Body of pancreas (tissue), 4 donors: ENCODE measurements around the gene IMPDH1. TPM values are rescaled to one million over a fixed set of nuclear protein-coding genes. Genes with fewer than 3 reads are reported as not detected.

ENCODE experiments used
- ATAC-seq: fragments of 150-250 bp; one replicate; pipeline ENCODE4 v1.9.1; 2016
- DNase-seq, 4 donors: peaks; one replicate each; pipeline ENCODE4 v3.0.0-alpha.2; 2019
- H3K27ac ChIP-seq, 4 donors: fragments of 200-600 bp; sonication (generic); 1 replicate in 3 of 4; 2 replicates in 1 of 4; pipeline versions ENCODE4 v1.5.1 to v1.6.1; 2016 to 2019; ENCODE audit warnings: mild to moderate bottlenecking in 1 of 4, mixed read lengths in 1 of 4, moderate library complexity in 1 of 4
- H3K27me3 ChIP-seq, 2 donors: fragments of 200-600 bp; sonication (generic); one replicate each; pipeline ENCODE4 v1.6.0; 2016; ENCODE audit warnings: mild to moderate bottlenecking in 1 of 2
- H3K36me3 ChIP-seq, 2 donors: fragments of 200-600 bp; sonication (generic); replicated peaks in 1 of 2; 2 replicates each; pipeline ENCODE4 v1.5.1; 2016; ENCODE audit warnings: low read depth in 2 of 2; ENCODE audit not compliant: insufficient read depth in 1 of 2
- H3K4me1 ChIP-seq: fragments of 200-600 bp; sonication (generic); one replicate; pipeline ENCODE4 v1.6.0; 2016
- H3K4me3 ChIP-seq, 2 donors: fragments of 200-600 bp; sonication (generic); 1 replicate in 1 of 2; 2 replicates in 1 of 2; pipeline ENCODE4 v1.5.1; 2016 to 2019
- H3K9me3 ChIP-seq, 3 donors: fragments of 200-600 bp; sonication (generic); 1 replicate in 2 of 3; 2 replicates in 1 of 3; pipeline ENCODE4 v1.5.1; 2016
- CTCF ChIP-seq, 7 experiments: fragments of 450-650 bp in 4 of 7; fragments of 200-600 bp in 3 of 7; sonication (generic) in 3 of 7; IDR thresholded peaks; one replicate each; pipeline ENCODE4 v1.5.1; 2016 to 2019; ENCODE audit warnings: antibody characterized with exemption in 7 of 7
- POLR2A ChIP-seq, 3 donors: fragments of 450-650 bp; IDR thresholded peaks; one replicate each; pipeline ENCODE4 v1.6.1; 2016; ENCODE audit warnings: antibody characterized with exemption in 3 of 3, mild to moderate bottlenecking in 2 of 3
- WGBS, 2 donors: methylation state at CpG; one replicate each; pipeline ENCODE4 v1.1.5; 2017; 5-methylcytosine and 5-hydroxymethylcytosine counted together
- intact Hi-C: fragments of 100-400 bp; cut with DNase I; formaldehyde crosslinking; loops from one replicate; pipeline ENCODE4 v1.15.1; 2023
- total RNA-seq, 2 donors: library from RNA; depleted of rRNA; stranded (reverse); fragments of >200 nt; gene quantifications; one replicate each; pipeline ENCODE4 v1.1.0, GENCODE V29; 2016

Gene IMPDH1
- total RNA-seq, 2 donors from 2014 or later: 23.9 to 46.1 TPM

- Histone ChIP-seq H3K4me3 (no peak overlapping the region), H3K36me3 (no peaks in the 10 kb centered on the region), H3K4me1 (peaks cover 7% of the 10 kb centered on the region), H3K27me3 (no peaks in the 10 kb centered on the region), H3K9me3 (no peaks in the 10 kb centered on the region), H3K27ac (no peak overlapping the region)
- DNase-seq (no peak), ATAC-seq (no peak)
- TF ChIP-seq CTCF (IDR thresholded peaks at IDR 0.05): no peak
- TF ChIP-seq POLR2A (IDR thresholded peaks at IDR 0.05): no peak
- 42 to 63% methylated on average over 1 of the region's 1 CpG for WGBS, 2 donors
- intact Hi-C loops: no loop called here
Measured at GRCh38 chr7:128366300-128366699, 43.5 kb downstream of the IMPDH1 start.

GRCh38 chr7:128365432-128365831 is 44.4 kb downstream of the IMPDH1 start:
- no peak for TF ChIP-seq POLR2A (IDR thresholded peaks at IDR 0.05)
- TF ChIP-seq CTCF (IDR thresholded peaks at IDR 0.05): no peak
- Histone ChIP-seq H3K4me1 (peaks cover 15% of the 10 kb centered on the region), H3K27me3 (no peaks in the 10 kb centered on the region), H3K36me3 (no peaks in the 10 kb centered on the region), H3K9me3 (no peaks in the 10 kb centered on the region), H3K4me3 (no peak overlapping the region), H3K27ac (no peak overlapping the region)
- ATAC-seq: no peak
- WGBS, 2 donors: 68 to 77% methylated on average over 2 of the region's 2 CpGs
- intact Hi-C loops: no loop called here
- no peak for DNase-seq

GRCh38 chr7:128364166-128364870 is 45.5 kb downstream of the IMPDH1 start:
- no peak overlapping the region for H3K4me3 ChIP-seq
- H3K9me3 ChIP-seq: no peaks in the 10 kb centered on the region
- ATAC-seq (no peak), DNase-seq (no peak)
- peaks cover 18% of the 10 kb centered on the region for H3K4me1 ChIP-seq
- TF ChIP-seq CTCF (IDR thresholded peaks at IDR 0.05) (no peak), POLR2A (IDR thresholded peaks at IDR 0.05) (no peak)
- intact Hi-C loops: no loop called here
- 65 to 74% methylated on average over 4 of the region's 4 CpGs for WGBS, 2 donors
- no peaks in the 10 kb centered on the region for H3K36me3 ChIP-seq
- no peaks in the 10 kb centered on the region for H3K27me3 ChIP-seq
- no peak overlapping the region for H3K27ac ChIP-seq

GRCh38 chr7:128363261-128363721 is 46.5 kb downstream of the IMPDH1 start:
- no peaks in the 10 kb centered on the region for H3K27me3 ChIP-seq
- WGBS, 2 donors: 73 to 80% methylated on average over 6 of the region's 6 CpGs

More at GRCh38 chr7:128363261-128363721, 46.5 kb downstream of the IMPDH1 start:
- Histone ChIP-seq H3K9me3 (no peaks in the 10 kb centered on the region), H3K4me1 (peaks cover 18% of the 10 kb centered on the region), H3K4me3 (no peak overlapping the region), H3K36me3 (no peaks in the 10 kb centered on the region), H3K27ac (no peak overlapping the region)
- TF ChIP-seq CTCF (IDR thresholded peaks at IDR 0.05) (no peak), POLR2A (IDR thresholded peaks at IDR 0.05) (no peak)
- intact Hi-C loops: no loop called here
- no peak for ATAC-seq
- no peak for DNase-seq
